SK-N-DZ (cell line): Measurements from ENCODE around the gene DRC7.
A peak's percentile ranks its signal among the peaks of the same experiment; 100 is the strongest.
"Not testable (repeated sequence)": the region's sequence is repeated elsewhere in the genome, so short reads cannot be mapped to it uniquely, and the experiment has no call there.

Experiments used
- DNase-seq: peaks from one replicate; pipeline ENCODE4 v3.0.0-alpha.2; 2015; ENCODE audit warnings: low spot score

Gene DRC7

GRCh38 chr16:57734925-57735754 is 40.5 kb downstream of the DRC7 start:
- DNase-seq = peak; percentile 100

GRCh38 chr16:57735755-57736418 is 41.3 kb downstream of the DRC7 start, which contains the start of gene KATNB1:
Gene KATNB1, plus strand, starts transcription at chr16:57735770. Its CDS starts 1,474 bp downstream, at chr16:57737244.
- DNase-seq = peak; percentile 39

- peak; percentile 47 for DNase-seq
These were observed 42.1 kb downstream of the DRC7 start for GRCh38 chr16:57736419-57737351.

GRCh38 chr16:57738844-57739243 is 44.2 kb downstream of the DRC7 start:
- no peak for DNase-seq

DNA sequence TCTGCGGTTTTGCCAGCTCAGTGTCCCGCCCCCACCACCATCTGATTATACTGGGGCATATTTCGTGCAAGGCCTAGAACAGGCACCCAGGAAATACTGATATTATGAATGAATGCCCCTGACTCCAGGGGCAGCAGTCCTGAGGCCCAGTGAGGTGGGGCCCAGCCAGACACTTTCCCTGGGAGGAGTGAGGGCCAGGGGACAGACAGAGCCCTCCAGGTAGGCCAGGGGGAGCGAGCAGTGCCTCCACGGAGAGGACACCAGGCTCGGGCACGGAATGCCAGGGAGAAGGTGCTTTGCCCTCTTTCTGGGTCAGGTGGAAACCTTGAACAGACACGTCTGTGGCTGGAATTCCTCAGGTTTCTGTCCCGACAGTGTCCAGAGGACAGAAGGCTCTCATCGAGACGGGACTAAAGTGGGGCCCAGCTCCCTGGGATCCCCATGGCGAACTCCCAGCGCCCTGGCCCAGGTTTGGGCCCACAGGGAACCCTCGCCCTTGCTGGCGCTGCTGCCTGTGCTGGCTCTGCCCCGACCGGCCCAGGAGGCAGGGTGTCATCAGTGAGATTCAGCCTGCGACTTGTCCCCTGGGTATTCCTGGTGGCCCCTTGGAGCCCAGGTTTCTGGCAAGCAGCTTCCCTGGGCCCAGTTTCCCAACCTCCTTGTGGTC is 45.3 kb downstream of the DRC7 start:
- DNase-seq = no peak

DNA sequence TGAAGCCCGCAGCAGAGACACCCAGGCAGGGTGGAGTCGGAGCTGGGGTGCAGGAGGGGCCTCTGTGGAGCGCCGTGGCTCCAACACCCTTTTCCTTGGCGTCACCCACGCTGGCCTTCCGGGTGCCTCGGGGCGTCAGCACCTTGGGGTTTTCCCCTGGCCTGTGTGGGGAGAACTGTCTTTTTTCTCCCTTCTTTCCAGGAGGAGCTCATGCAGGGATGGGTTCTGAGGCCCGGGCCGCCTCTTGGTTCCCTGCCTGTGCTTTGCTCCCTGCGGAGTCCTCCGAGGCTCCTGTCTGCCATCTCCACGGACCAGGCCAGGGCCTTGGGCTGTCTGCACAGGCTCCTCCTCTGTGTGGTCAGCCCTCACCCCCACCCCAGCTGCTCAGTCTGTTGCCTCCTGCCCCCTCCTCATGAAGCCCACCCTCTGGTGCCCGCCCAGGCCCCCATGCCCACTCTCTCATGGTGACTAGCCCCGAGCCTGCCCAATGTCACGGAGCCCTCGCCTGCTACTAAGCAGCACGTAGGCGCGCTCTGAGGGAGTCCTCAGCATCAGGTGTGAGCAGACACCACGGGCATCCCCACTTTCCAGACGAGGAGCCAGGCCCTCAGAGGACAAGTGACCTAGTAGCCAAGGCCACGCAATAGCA is 45.9 kb downstream of the DRC7 start:
- no peak for DNase-seq

GRCh38 chr16:57741660-57742191 is 47.1 kb downstream of the DRC7 start:
- no peak for DNase-seq

GRCh38 chr16:57742543-57742942 is 47.9 kb downstream of the DRC7 start:
- no peak for DNase-seq

DNA sequence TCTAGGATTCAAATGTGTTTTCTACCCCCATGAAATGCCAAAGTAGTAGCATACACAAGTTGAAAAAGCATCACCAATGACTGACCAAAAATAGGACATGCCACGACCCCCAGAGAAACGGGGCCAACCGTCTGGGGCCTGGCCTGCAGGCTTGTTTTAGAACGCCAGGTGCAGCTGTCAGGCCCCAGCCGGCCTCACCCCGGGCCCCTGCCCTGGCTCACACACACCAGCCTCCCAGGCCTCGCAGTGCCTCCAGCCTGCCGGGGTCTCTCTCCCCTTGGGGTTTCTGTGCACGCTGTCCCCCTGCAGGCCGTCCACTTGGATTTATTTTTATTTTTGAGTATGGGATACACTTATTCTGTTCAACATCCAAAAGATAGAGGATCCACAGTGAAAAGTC is 48.9 kb downstream of the DRC7 start:
- DNase-seq = no peak

GRCh38 chr16:57743886-57744641 is 49.5 kb downstream of the DRC7 start:
- DNase-seq = no peak

GRCh38 chr16:57744642-57744903 is 50.0 kb downstream of the DRC7 start:
- no peak for DNase-seq

DNA sequence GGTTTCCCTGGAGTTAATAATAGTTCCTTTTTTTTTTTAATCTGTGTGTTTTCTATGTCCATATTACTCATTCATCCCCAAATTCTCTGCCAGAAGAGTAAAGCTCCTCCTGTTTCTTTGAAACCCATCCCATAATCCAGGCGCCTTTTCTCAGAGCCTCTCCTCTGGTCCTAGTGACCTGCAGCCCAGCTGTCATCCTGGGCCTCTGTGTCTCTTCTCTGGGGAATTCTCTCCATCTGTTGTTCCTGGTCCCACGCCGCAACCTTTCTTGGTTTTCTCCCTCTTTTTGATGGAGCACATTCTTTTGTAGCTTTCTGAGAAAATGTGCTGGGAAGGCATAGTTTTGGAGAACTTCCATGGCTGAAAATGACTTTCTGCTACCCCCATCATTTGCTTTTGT is 51.2 kb downstream of the DRC7 start:
- no peak for DNase-seq

DNA sequence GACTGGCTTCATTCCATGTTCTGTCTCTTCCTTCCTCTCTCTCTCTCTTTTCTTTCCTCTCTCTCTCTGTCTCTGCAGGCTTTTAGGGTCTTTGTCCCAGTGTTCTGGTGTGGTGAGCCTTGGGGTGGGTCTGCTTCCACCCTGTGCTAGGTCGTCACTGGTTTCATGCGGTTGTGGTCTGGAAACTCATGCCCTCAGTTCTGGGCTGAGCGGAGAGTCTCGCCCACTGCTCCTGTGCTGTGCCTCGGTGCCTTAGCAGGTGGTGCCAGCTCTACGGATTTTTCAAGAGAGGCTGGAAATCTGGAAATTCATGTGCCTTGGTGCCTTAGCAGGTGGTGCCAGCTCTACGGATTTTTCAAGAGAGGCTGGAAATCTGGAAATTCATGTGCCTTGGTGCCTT is 51.7 kb downstream of the DRC7 start:
- DNase-seq = not testable (repeated sequence)

DNA sequence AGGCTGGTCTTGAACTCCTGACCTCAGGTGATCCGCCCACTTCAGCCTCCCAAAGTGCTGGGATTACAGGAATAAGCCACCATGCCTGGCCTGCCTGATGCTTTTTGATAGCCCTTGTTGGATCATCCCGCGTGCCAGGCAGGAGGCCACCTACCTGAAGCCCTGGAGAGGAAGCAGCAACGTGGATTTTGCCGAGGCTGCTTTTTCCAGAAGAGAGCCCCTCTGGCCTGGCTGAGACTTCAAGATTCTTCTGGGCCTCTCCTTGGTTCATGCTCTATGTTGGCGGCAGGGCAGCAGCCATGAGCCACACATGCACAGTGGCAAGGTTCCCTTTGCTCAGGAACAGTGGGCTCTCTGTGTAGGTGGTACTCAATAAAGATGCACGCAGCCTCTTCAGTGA is 52.5 kb downstream of the DRC7 start:
- DNase-seq = no peak

GRCh38 chr16:57747496-57747895 is 52.9 kb downstream of the DRC7 start:
- DNase-seq = no peak

DNA sequence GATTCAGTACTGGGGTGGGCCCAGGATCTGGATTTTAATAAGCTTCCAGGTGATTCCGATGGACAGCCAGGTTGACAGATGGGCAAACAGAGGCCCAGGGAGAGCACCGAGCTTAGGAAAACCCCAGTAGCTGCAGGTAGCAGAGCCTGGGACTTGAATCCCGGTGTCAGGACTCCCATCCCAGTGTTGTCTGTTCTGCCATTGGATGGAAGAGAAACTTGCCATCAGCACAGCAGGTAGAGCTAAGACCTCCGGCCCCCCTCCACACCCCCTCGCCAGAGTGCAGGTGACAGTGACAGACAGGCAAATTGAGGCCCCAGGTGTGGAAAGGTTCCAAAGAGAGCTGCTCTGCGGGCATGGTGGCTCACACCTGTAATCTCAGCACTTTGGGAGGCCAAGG is 53.4 kb downstream of the DRC7 start:
- no peak for DNase-seq

GRCh38 chr16:57748596-57748995 is 54.0 kb downstream of the DRC7 start:
- no peak for DNase-seq

- peak; percentile 89 for DNase-seq
These were observed 54.6 kb downstream of the DRC7 start for GRCh38 chr16:57749101-57749692.

DNA sequence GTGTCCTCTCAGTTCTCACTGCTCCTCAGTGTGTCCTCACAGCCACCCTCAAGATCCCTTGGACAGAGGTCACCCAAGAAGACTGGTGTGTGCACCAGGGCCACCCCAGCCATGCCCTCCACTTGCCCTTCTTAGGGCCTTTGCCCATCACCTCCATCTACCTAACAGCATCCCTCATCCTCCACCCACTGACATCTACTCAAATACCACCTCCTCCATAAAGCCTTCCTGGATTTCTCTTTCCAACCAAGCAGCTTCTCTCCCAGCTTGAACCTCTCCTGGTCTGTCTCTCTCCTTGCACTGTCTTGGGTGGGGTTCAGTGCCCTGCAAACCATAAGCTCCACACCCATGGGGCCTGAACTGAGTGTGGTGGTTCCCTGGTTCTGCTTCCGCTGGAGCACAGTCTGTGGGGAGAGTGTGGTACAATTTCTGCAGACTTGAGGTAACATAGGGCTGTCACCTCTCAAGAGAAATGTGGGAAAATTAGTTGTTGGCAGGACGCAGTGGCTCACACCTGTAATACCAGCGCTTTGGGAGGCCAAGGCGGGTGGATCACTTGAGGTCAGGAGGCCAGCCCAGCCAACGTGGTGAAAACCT is 55.3 kb downstream of the DRC7 start:
- DNase-seq = no peak
